IMR-90 (cell line): ENCODE data around the gene SH3RF3. TPM values are rescaled to one million over a fixed set of nuclear protein-coding genes. Genes with fewer than 3 reads are reported as not detected.

ENCODE experiments used
- ATAC-seq: fragments of 200-7000 bp; cut with Tn5 transposase; 2 replicates; pipeline ENCODE4 v1.9.1; 2020; ENCODE audit warnings: low read depth, mild to moderate bottlenecking, moderate library complexity
- BruUV-seq: library from RNA; stranded (reverse); fragments of 400-500 nt; replicated peaks from 2 replicates; lab custom pipeline; 2021; lab: Mats Ljungman, UMichigan
- CTCF ChIA-PET: fragments of 300-600 bp; formaldehyde crosslinking; extraction: SDS; loops from one replicate; lab custom pipeline; 2021; ENCODE audit warnings: antibody characterized with exemption; lab: Yijun Ruan, JAX
- POLR2A ChIA-PET: fragments of 300-600 bp; sonication (Branson Sonifier 250); formaldehyde crosslinking; loops from one replicate; lab custom pipeline; 2022; ENCODE audit warnings: antibody characterized with exemption; ENCODE audit not compliant: unreplicated experiment; lab: Charles Lee
- DNase-seq: peaks from one replicate; pipeline ENCODE4 v3.0.0; 2013
- H2AFZ ChIP-seq: replicated peaks from 2 replicates; pipeline ENCODE3; 2013; ENCODE audit warnings: low read length, mild to moderate bottlenecking; ENCODE audit not compliant: poor library complexity
- H2AK5ac ChIP-seq: 2 replicates; pipeline ENCODE4 v1.6.1; 2013; ENCODE audit warnings: low read depth, low read length, inconsistent platforms
- H2AK9ac ChIP-seq: replicated peaks from 2 replicates; pipeline ENCODE3; 2013; ENCODE audit warnings: mild to moderate bottlenecking, low read depth, low read length, moderate library complexity; ENCODE audit not compliant: poor library complexity
- H2BK120ac ChIP-seq: 2 replicates; pipeline ENCODE4 v1.6.1; 2013; ENCODE audit warnings: low read depth, low read length, inconsistent platforms
- H2BK15ac ChIP-seq: 3 replicates; pipeline ENCODE4 v1.6.1; 2013; ENCODE audit warnings: low read depth, low read length, inconsistent platforms
- H2BK20ac ChIP-seq: 2 replicates; pipeline ENCODE4 v1.6.1; 2013; ENCODE audit warnings: low read depth, mild to moderate bottlenecking, inconsistent platforms, low read length, moderate library complexity
- H2BK5ac ChIP-seq: 2 replicates; pipeline ENCODE4 v1.6.1; 2013; ENCODE audit warnings: mild to moderate bottlenecking, low read depth, low read length, inconsistent platforms; ENCODE audit not compliant: poor library complexity, severe bottlenecking
- H3K14ac ChIP-seq: replicated peaks from 2 replicates; pipeline ENCODE4 v1.6.1; 2013; ENCODE audit warnings: low read depth, low read length, inconsistent platforms
- H3K18ac ChIP-seq: 2 replicates; pipeline ENCODE4 v1.6.1; 2013; ENCODE audit warnings: low read depth, low read length, control low read depth
- H3K23ac ChIP-seq: 2 replicates; pipeline ENCODE4 v1.6.1; 2013; ENCODE audit warnings: low read depth, low read length, inconsistent platforms
- H3K27ac ChIP-seq: 2 replicates; pipeline ENCODE4 v1.5.1; 2013; ENCODE audit warnings: mild to moderate bottlenecking, control low read depth, low read length; ENCODE audit not compliant: insufficient read depth
- H3K27me3 ChIP-seq: 2 replicates; pipeline ENCODE4 v1.6.1; 2013; ENCODE audit warnings: low read length; ENCODE audit not compliant: control insufficient read depth, insufficient read depth
- H3K36me3 ChIP-seq: 2 replicates; pipeline ENCODE4 v1.6.1; 2013; ENCODE audit warnings: low read length, mixed read lengths; ENCODE audit not compliant: control insufficient read depth, insufficient read depth
- H3K4ac ChIP-seq: 2 replicates; pipeline ENCODE4 v1.6.1; 2013; ENCODE audit warnings: low read depth, low read length, inconsistent platforms
- H3K4me1 ChIP-seq: 2 replicates; pipeline ENCODE4 v1.6.1; 2013; ENCODE audit warnings: low read length, mixed read lengths; ENCODE audit not compliant: control insufficient read depth, insufficient read depth
- H3K4me2 ChIP-seq: 2 replicates; pipeline ENCODE4 v1.6.1; 2013; ENCODE audit warnings: low read depth, mild to moderate bottlenecking, control low read depth, low read length, moderate library complexity
- H3K4me3 ChIP-seq: 2 replicates; pipeline ENCODE4 v1.5.1; 2013; ENCODE audit warnings: low read depth, mild to moderate bottlenecking, control low read depth, low read length, moderate library complexity; ENCODE audit not compliant: insufficient read depth
- H3K56ac ChIP-seq: 2 replicates; pipeline ENCODE4 v1.6.1; 2013; ENCODE audit warnings: low read length, inconsistent platforms; ENCODE audit not compliant: insufficient read depth; ENCODE audit errors: extremely low read depth
- H3K79me1 ChIP-seq, 2 experiments: 2 replicates each; pipeline ENCODE4 v1.6.1; 2013; ENCODE audit warnings: low read length in 2 of 2, inconsistent platforms in 1 of 2, low read depth in 1 of 2
- H3K9ac ChIP-seq: 2 replicates; pipeline ENCODE4 v1.6.1; 2013; ENCODE audit warnings: low read depth, low read length, control low read depth
- H3K9me1 ChIP-seq: 2 replicates; pipeline ENCODE4 v1.6.1; 2013; ENCODE audit warnings: low read length, inconsistent platforms; ENCODE audit not compliant: insufficient read depth
- H3K9me3 ChIP-seq: 2 replicates; pipeline ENCODE4 v1.6.1; 2013; ENCODE audit warnings: low read length; ENCODE audit not compliant: control insufficient read depth, insufficient read depth
- H4K20me1 ChIP-seq: 2 replicates; pipeline ENCODE4 v1.6.1; 2013; ENCODE audit warnings: low read length, inconsistent platforms; ENCODE audit not compliant: insufficient read depth
- H4K5ac ChIP-seq: 2 replicates; pipeline ENCODE4 v1.6.1; 2013; ENCODE audit warnings: mild to moderate bottlenecking, low read depth, low read length, control low read depth
- H4K8ac ChIP-seq, 2 experiments: 2 replicates each; pipeline ENCODE4 v1.6.1; 2013; ENCODE audit warnings: low read depth in 2 of 2, low read length in 2 of 2, control low read depth in 1 of 2, inconsistent platforms in 1 of 2
- H4K91ac ChIP-seq: 2 replicates; pipeline ENCODE4 v1.6.1; 2013; ENCODE audit warnings: low read depth, low read length, inconsistent platforms; ENCODE audit not compliant: insufficient read depth
- BHLHE40 ChIP-seq: fragments of 150-350 bp; IDR thresholded peaks from 2 replicates; pipeline ENCODE4 v1.6.1; 2016; ENCODE audit warnings: mild to moderate bottlenecking, low read depth, low read length
- CEBPB ChIP-seq: IDR thresholded peaks from 2 replicates; pipeline ENCODE4 v1.6.1; 2012; ENCODE audit warnings: low read depth, low read length, improper control_type of control experiment
- CHD1 ChIP-seq: IDR thresholded peaks from 2 replicates; pipeline ENCODE4 v1.6.1; 2012; ENCODE audit warnings: low read depth, low read length, improper control_type of control experiment
- FOS ChIP-seq: fragments of 150-350 bp; IDR thresholded peaks from 2 replicates; pipeline ENCODE4 v1.6.1; 2016; ENCODE audit warnings: low read depth, low read length
- MAFK ChIP-seq: IDR thresholded peaks from 2 replicates; pipeline ENCODE4 v1.6.1; 2012; ENCODE audit warnings: low read depth, low read length, improper control_type of control experiment
- MAZ ChIP-seq: IDR thresholded peaks from 2 replicates; pipeline ENCODE4 v1.6.1; 2012; ENCODE audit warnings: low read depth, mild to moderate bottlenecking, low read length, improper control_type of control experiment, moderate library complexity, borderline replicate concordance
- NFE2L2 ChIP-seq: fragments of 150-350 bp; IDR thresholded peaks from 2 replicates; pipeline ENCODE4 v1.6.1; 2016; ENCODE audit warnings: low read depth, mild to moderate bottlenecking, low read length
- POLR2A ChIP-seq: IDR thresholded peaks from 2 replicates; pipeline ENCODE4 v1.6.1; 2012; ENCODE audit warnings: mild to moderate bottlenecking, low read depth, low read length
- WGBS, 2 experiments: methylation state at CpG; one replicate each; pipeline versions ENCODE4 v1.1.5 to v1.1.7; 2013; ENCODE audit warnings: missing lambda C conversion rate in 2 of 2; ENCODE audit not compliant: insufficient read length in 1 of 2; ENCODE audit errors: extremely low coverage in 2 of 2; 5-methylcytosine and 5-hydroxymethylcytosine counted together
- dilution Hi-C: fragments of 300-500 bp; cut with HindIII; formaldehyde crosslinking; loops from one replicate; pipeline ENCODE4 v1.14.3; 2018; ENCODE audit warnings: low sequenced_read_pairs; ENCODE audit not compliant: unreplicated experiment
- in situ Hi-C: fragments of 300-500 bp; cut with MboI; formaldehyde crosslinking; loops from 3 replicates; pipeline ENCODE4 v1.14.3; 2019; ENCODE audit warnings: low sequenced_read_pairs, inconsistent platforms, mixed read lengths
- intact Hi-C: fragments of 100-400 bp; cut with micrococcal nuclease; formaldehyde crosslinking; loops from 2 replicates; pipeline ENCODE4 v1.10.0; 2022
- polyA plus RNA-seq, 3 experiments: library from polyadenylated mRNA; depleted of rRNA; stranded (reverse); fragments of >200 nt; gene quantifications; 2 replicates each; pipeline ENCODE4 v1.2.3, GENCODE V29; 2012; ENCODE audit warnings: low replicate concordance in 1 of 3
- total RNA-seq: library from RNA; depleted of rRNA; stranded (reverse); fragments of >200 nt; gene quantifications from 2 replicates; pipeline ENCODE4 v1.2.3, GENCODE V29; 2012
- TF ChIP-seq, protein P1 (sequence below): fragments of 150-350 bp; IDR thresholded peaks from 2 replicates; pipeline ENCODE4 v1.6.1; 2017; ENCODE audit warnings: mild to moderate bottlenecking, antibody characterized with exemption, low read length, low read depth

Gene SH3RF3
- total and polyA plus RNA-seq, 2 of the 4 experiments (the other 2 are of a cell fraction): 3.4 to 5.3 TPM

DNA sequence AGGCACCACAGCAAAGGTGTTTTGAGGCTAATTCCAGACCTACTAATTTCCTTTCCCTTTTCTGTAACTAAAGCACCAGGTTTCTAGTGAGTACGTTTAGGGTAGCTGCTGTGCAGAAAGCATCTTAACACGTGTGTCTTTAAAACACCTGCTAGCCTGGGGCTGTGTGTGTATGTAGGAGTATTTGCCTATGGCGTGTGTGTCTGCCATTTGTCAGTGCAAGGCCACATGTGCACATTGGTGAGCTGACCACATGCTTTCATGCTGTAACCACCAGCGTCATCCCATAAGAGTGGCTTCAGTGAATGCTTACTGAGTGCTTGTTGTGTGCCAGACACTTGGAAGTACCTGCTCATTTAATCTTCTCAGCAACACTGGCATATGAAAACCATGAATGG is 243.2 kb downstream of the SH3RF3 start:
- dilution Hi-C loops: no loop called here
- no peak for DNase-seq
- no TSS peak for BruUV-seq

More for the DNA sequence above, 243.2 kb downstream of the SH3RF3 start:
- peaks cover 31% of the 10 kb centered on the region for H3K36me3 ChIP-seq
- H3K56ac ChIP-seq: no peak overlapping the region
- H3K27ac ChIP-seq: no peak overlapping the region
- no peaks in the 10 kb centered on the region for H3K9me3 ChIP-seq
- no peak overlapping the region for H4K91ac ChIP-seq
- peaks cover 11 to 84% of the 10 kb centered on the region in 2 experiments for H3K79me1 ChIP-seq
- POLR2A ChIA-PET: no interaction called here
- peaks cover 13% of the 10 kb centered on the region for H3K4me1 ChIP-seq
- no peak overlapping the region for H3K14ac ChIP-seq
- no peak overlapping the region for H2BK120ac ChIP-seq
- no peak overlapping the region for H2AK5ac ChIP-seq
- H3K18ac ChIP-seq: no peak overlapping the region
- no peak for ATAC-seq
- no peak overlapping the region for H4K5ac ChIP-seq
- no peak overlapping the region for H3K4me2 ChIP-seq
- no peak overlapping the region for H2BK5ac ChIP-seq
- no CpG with 5 or more reads among the region's 4 CpGs for WGBS, 2 experiments
- no peak overlapping the region for H4K8ac ChIP-seq
- in situ Hi-C loops: no loop called here
- H3K4me3 ChIP-seq: no peak overlapping the region
- intact Hi-C loops: no loop called here
- no peak overlapping the region for H3K4ac ChIP-seq
- H2BK15ac ChIP-seq: no peak overlapping the region
- CTCF ChIA-PET: no interaction called here
- H2BK20ac ChIP-seq: no peak overlapping the region
- no peak overlapping the region for H2AK9ac ChIP-seq
- H2AFZ ChIP-seq: no peak overlapping the region
- TF ChIP-seq CHD1: no peak
- no peak for TF ChIP-seq FOS
- no peak for TF ChIP-seq CEBPB
- no peak for TF ChIP-seq NFE2L2
- no peak for TF ChIP-seq POLR2A
- no peak for TF ChIP-seq MAFK
- TF ChIP-seq BHLHE40: no peak
- TF ChIP-seq, protein P1, sequence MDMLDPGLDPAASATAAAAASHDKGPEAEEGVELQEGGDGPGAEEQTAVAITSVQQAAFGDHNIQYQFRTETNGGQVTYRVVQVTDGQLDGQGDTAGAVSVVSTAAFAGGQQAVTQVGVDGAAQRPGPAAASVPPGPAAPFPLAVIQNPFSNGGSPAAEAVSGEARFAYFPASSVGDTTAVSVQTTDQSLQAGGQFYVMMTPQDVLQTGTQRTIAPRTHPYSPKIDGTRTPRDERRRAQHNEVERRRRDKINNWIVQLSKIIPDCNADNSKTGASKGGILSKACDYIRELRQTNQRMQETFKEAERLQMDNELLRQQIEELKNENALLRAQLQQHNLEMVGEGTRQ: no peak
- TF ChIP-seq MAZ: no peak
- H3K27me3 ChIP-seq: no peaks in the 10 kb centered on the region
- no peak overlapping the region for H3K23ac ChIP-seq
- H3K9ac ChIP-seq: no peak overlapping the region
- peaks cover 43% of the 10 kb centered on the region for H4K20me1 ChIP-seq
- peaks cover 32% of the 10 kb centered on the region for H3K9me1 ChIP-seq
